GM12873 (cell line): ENCODE results near the gene MDM4.
A peak's percentile ranks its signal among the peaks of the same experiment; 100 is the strongest.

Experiments
- CTCF ChIP-seq: IDR thresholded peaks from 2 replicates; pipeline ENCODE4 v1.5.1; 2012; ENCODE audit warnings: low read depth, mild to moderate bottlenecking, moderate library complexity, low read length, control low read depth; ENCODE audit not compliant: insufficient read depth; ENCODE audit errors: missing control alignments

Gene MDM4

GRCh38 chr1:204509186-204509635 is 7.0 kb upstream of the MDM4 start:
- no peak for TF ChIP-seq CTCF

GRCh38 chr1:204511366-204511765 is 4.8 kb upstream of the MDM4 start:
- TF ChIP-seq CTCF: no peak

GRCh38 chr1:204513117-204513716 is 3.0 kb upstream of the MDM4 start:
- peak; percentile 12 for TF ChIP-seq CTCF

- no peak for TF ChIP-seq CTCF
These were observed 1.4 kb upstream of the MDM4 start for GRCh38 chr1:204514828-204515227.

GRCh38 chr1:204520834-204521709 is 4.9 kb downstream of the MDM4 start:
- no peak for TF ChIP-seq CTCF

- TF ChIP-seq CTCF: no peak
These were observed 7.5 kb downstream of the MDM4 start for GRCh38 chr1:204523605-204524215.

GRCh38 chr1:204524986-204525385 is 8.8 kb downstream of the MDM4 start:
- TF ChIP-seq CTCF: no peak
